ENCODE measurements around the gene RNASE8.

The RNASE8 gene

GRCh38 chr14:21093769-21094681 lies 36.4 kb downstream of the RNASE8 start:
- DNase-seq, result no peak

GRCh38 chr14:21095430-21096205 lies 38.0 kb downstream of the RNASE8 start:
- DNase-seq, result no peak

GRCh38 chr14:21096438-21096837 lies 38.8 kb downstream of the RNASE8 start:
- no peak for DNase-seq

- no peak for DNase-seq
Observed at GRCh38 chr14:21096978-21097635, 39.5 kb downstream of the RNASE8 start.

- DNase-seq, result no peak
Observed at GRCh38 chr14:21097636-21098075, 40.0 kb downstream of the RNASE8 start.

GRCh38 chr14:21098076-21098891 lies 40.7 kb downstream of the RNASE8 start, which contains the start of gene ZNF219:
Gene ZNF219, minus strand, starts transcription at chr14:21098655. Its CDS starts 5,064 bp downstream, at chr14:21093591.
- peak; percentile 55 for DNase-seq

GRCh38 chr14:21098892-21099595 lies 41.4 kb downstream of the RNASE8 start:
- DNase-seq, result no peak

- no peak for DNase-seq
Observed at GRCh38 chr14:21099596-21099985, 42.0 kb downstream of the RNASE8 start.

GRCh38 chr14:21100931-21101330 lies 43.3 kb downstream of the RNASE8 start, which contains the start of gene TMEM253:
Gene TMEM253, plus strand, starts transcription at chr14:21101066. Its CDS starts 278 bp downstream, at chr14:21101344.
- DNase-seq, result no peak

- no peak for DNase-seq
Observed at GRCh38 chr14:21101802-21102413, 44.3 kb downstream of the RNASE8 start.

GRCh38 chr14:21102521-21103410 lies 45.1 kb downstream of the RNASE8 start:
- no peak for DNase-seq

- DNase-seq, result no peak
Observed at GRCh38 chr14:21103411-21103709, 45.7 kb downstream of the RNASE8 start.

GRCh38 chr14:21103710-21104447 lies 46.3 kb downstream of the RNASE8 start:
- peak; percentile 95 for DNase-seq

- DNase-seq, result peak; percentile 73
Observed at GRCh38 chr14:21104448-21105060, 46.9 kb downstream of the RNASE8 start.

- DNase-seq, result no peak
Observed at GRCh38 chr14:21105095-21105494, 47.5 kb downstream of the RNASE8 start.

- DNase-seq, result no peak
Observed at GRCh38 chr14:21106176-21106497, 48.5 kb downstream of the RNASE8 start.

GRCh38 chr14:21106498-21107282 lies 49.1 kb downstream of the RNASE8 start:
- peak; percentile 85 for DNase-seq

- DNase-seq, result no peak
Observed at GRCh38 chr14:21107283-21107800, 49.7 kb downstream of the RNASE8 start.

Data from CD4-positive, alpha-beta T cell treated with Interleukin-10 for 1 hour (primary cell).